GM12864 (cell line): ENCODE results near the gene RNU6-8.
A peak's percentile ranks its signal among the peaks of the same experiment; 100 is the strongest.

Experiments used
- DNase-seq: peaks from one replicate; pipeline ENCODE4 v3.0.0-alpha.2; 2011; ENCODE audit warnings: low read depth
- H3K4me3 ChIP-seq: 2 replicates; pipeline ENCODE4 v1.5.1; 2011; ENCODE audit warnings: mild to moderate bottlenecking, low read depth, low read length, control low read depth
- CTCF ChIP-seq: IDR thresholded peaks from 2 replicates; pipeline ENCODE4 v1.5.1; 2011; ENCODE audit warnings: low read depth, mild to moderate bottlenecking, moderate library complexity, low read length, control low read depth, inconsistent platforms; ENCODE audit errors: missing control alignments

Gene RNU6-8

GRCh38 chr14:32201193-32201815 lies 1.8 kb downstream of the RNU6-8 start:
- no peak for TF ChIP-seq CTCF
- H3K4me3 ChIP-seq = peak overlapping the region; percentile 51
- DNase-seq = no peak

- H3K4me3 ChIP-seq = peak overlapping the region; percentile 51
- DNase-seq = no peak
- TF ChIP-seq CTCF = no peak
Observed at GRCh38 chr14:32200368-32201192, 2.5 kb downstream of the RNU6-8 start.

GRCh38 chr14:32197919-32198318 lies 5.2 kb downstream of the RNU6-8 start:
- H3K4me3 ChIP-seq = no peak overlapping the region
- TF ChIP-seq CTCF = no peak
- no peak for DNase-seq

GRCh38 chr14:32195636-32196035 lies 7.4 kb downstream of the RNU6-8 start:
- no peak for DNase-seq
- no peak for TF ChIP-seq CTCF
- H3K4me3 ChIP-seq = no peak overlapping the region

GRCh38 chr14:32193532-32193931 lies 9.5 kb downstream of the RNU6-8 start:
- no peak overlapping the region for H3K4me3 ChIP-seq
- no peak for DNase-seq
- TF ChIP-seq CTCF = no peak

GRCh38 chr14:32192712-32193373 lies 10.2 kb downstream of the RNU6-8 start:
- H3K4me3 ChIP-seq = no peak overlapping the region
- DNase-seq = no peak
- TF ChIP-seq CTCF = no peak

- no peak overlapping the region for H3K4me3 ChIP-seq
- DNase-seq = no peak
- TF ChIP-seq CTCF = no peak
Observed at GRCh38 chr14:32190673-32191072, 12.4 kb downstream of the RNU6-8 start.
